DOHH2 (cell line): Measurements from ENCODE around the gene FBXO42.

Experiments
- CTCF ChIP-seq: fragments of 200-600 bp; sonication (generic); IDR thresholded peaks from one replicate; pipeline ENCODE4 v1.5.1; 2014; ENCODE audit warnings: antibody characterized with exemption, mild to moderate bottlenecking, low read depth, low read length; ENCODE audit not compliant: poor library complexity, severe bottlenecking
- EZH2phosphoT487 ChIP-seq: fragments of 200-600 bp; sonication (generic); IDR thresholded peaks from 2 replicates; pipeline ENCODE4 v1.6.1; 2017; ENCODE audit warnings: borderline replicate concordance, mild to moderate bottlenecking, antibody characterized with exemption, low read length, moderate library complexity, mixed read lengths

GRCh38 chr1:16196874-16197273 lies 155.4 kb downstream of the FBXO42 start:
- TF ChIP-seq CTCF = no peak
- no peak for TF ChIP-seq EZH2phosphoT487
